GM12892 (cell line): ENCODE results near the gene INCENP.

Source experiments
- POLR2A ChIP-seq: IDR thresholded peaks from 2 replicates; pipeline ENCODE4 v1.6.1; 2011; ENCODE audit warnings: low read depth, low read length, control low read depth
- POLR2AphosphoS5 ChIP-seq: IDR thresholded peaks from 2 replicates; pipeline ENCODE4 v1.6.1; 2011; ENCODE audit warnings: low read depth, low read length, control low read depth
- TAF1 ChIP-seq: IDR thresholded peaks from 2 replicates; pipeline ENCODE4 v1.6.1; 2011; ENCODE audit warnings: low read depth, mild to moderate bottlenecking, control low read depth, low read length, borderline replicate concordance

GRCh38 chr11:62172294-62172693 lies 48.5 kb downstream of the INCENP start:
- TF ChIP-seq POLR2AphosphoS5 (no peak), POLR2A (no peak), TAF1 (no peak)
